Measurements from ENCODE around the gene CDK2. TPM values are rescaled to one million over a fixed set of nuclear protein-coding genes. Genes with fewer than 3 reads are reported as not detected.

Gene CDK2
- total and polyA plus RNA-seq, 3 experiments from 2014 or later = 8.2 to 125 (median 117) TPM

GRCh38 chr12:55932551-55932910 is 34.1 kb upstream of the CDK2 start:
- H3K4me3 Mint-ChIP-seq = peak overlapping the region; percentile 94 to 100 (median 98)
- Histone ChIP-seq H3K36me3 (ENCODE audit: insufficient read depth, low read length) (peaks cover 15% of the 10 kb centered on the region), H3K4me3 (ENCODE audit: low read length) (peak overlapping the region; percentile 98), H3K27ac (ENCODE audit: low read depth, low read length) (peak overlapping the region; percentile 75), H3K9me3 (ENCODE audit: low read length) (no peaks in the 10 kb centered on the region), H3K4me1 (ENCODE audit: insufficient read depth, low read length) (peaks cover 68% of the 10 kb centered on the region), H3K27me3 (ENCODE audit: insufficient read depth, low read length, poor library complexity, severe bottlenecking) (no peaks in the 10 kb centered on the region)
- ChIA-PET POLR2A (interaction anchor here (0.6 to 3.1 kb wide), 4 partner anchors 8 to 42 kb away, joined by 3 to 19 read pairs (median 4); partner anchors contain the start of gene RAB5B), CTCF (interaction anchor here (0.6 to 11.4 kb wide), 8 partner anchors 12 to 203 kb away, joined by 3 to 78 read pairs (median 4); partner anchors contain the start of genes DNAJC14, ORMDL2, RAB5B and SARNP)
- peaks cover 72 to 77% (median 76%) of the 10 kb centered on the region in 3 donors for H3K4me1 Mint-ChIP-seq
- peak overlapping the region; percentile 92 to 99 (median 97) for H3K27ac Mint-ChIP-seq
- H3K27me3 Mint-ChIP-seq = peaks cover 0 to 1% of the 10 kb centered on the region in 2 donors
- DNase-seq = peak in 4 of 5 donors; percentile 19 to 74 (median 58)
- H3K9me3 Mint-ChIP-seq = peaks cover 0 to 2% (median 0%) of the 10 kb centered on the region in 5 donors
- peaks cover 0 to 68% (median 12%) of the 10 kb centered on the region in 3 donors for H3K36me3 Mint-ChIP-seq

- H3K4me1 ChIP-seq (ENCODE audit: insufficient read depth, low read length) = peaks cover 76% of the 10 kb centered on the region
- Mint-ChIP-seq H3K4me1 (peaks cover 73 to 84% (median 77%) of the 10 kb centered on the region in 3 donors), H3K27ac (peak overlapping the region; percentile 92 to 99 (median 97)), H3K36me3 (peaks cover 0 to 72% (median 14%) of the 10 kb centered on the region in 3 donors), H3K4me3 (peak overlapping the region; percentile 94 to 100 (median 98)), H3K27me3 (peaks cover 0 to 1% of the 10 kb centered on the region in 2 donors), H3K9me3 (peaks cover 0 to 2% (median 0%) of the 10 kb centered on the region in 5 donors)
- peak overlapping the region; percentile 98 for H3K4me3 ChIP-seq (ENCODE audit: low read length)
- ChIA-PET POLR2A (interaction anchor here (0.6 to 1.4 kb wide), 6 partner anchors 11 to 190 kb away, joined by 3 to 4 read pairs (median 3); partner anchors contain the start of gene DNAJC14), CTCF (interaction anchor here (0.9 to 11.4 kb wide), 6 partner anchors 9 to 204 kb away, joined by 3 to 78 read pairs (median 4); partner anchors contain the start of genes DNAJC14, ORMDL2 and SARNP)
- no peaks in the 10 kb centered on the region for H3K9me3 ChIP-seq (ENCODE audit: low read length)
- DNase-seq = no peak
- peak overlapping the region; percentile 13 for H3K27ac ChIP-seq (ENCODE audit: low read depth, low read length)
- H3K27me3 ChIP-seq (ENCODE audit: insufficient read depth, low read length, poor library complexity, severe bottlenecking) = no peaks in the 10 kb centered on the region
- peaks cover 22% of the 10 kb centered on the region for H3K36me3 ChIP-seq (ENCODE audit: insufficient read depth, low read length)
Observed at GRCh38 chr12:55933169-55933798, 33.3 kb upstream of the CDK2 start.

GRCh38 chr12:55933799-55934742 is 32.6 kb upstream of the CDK2 start:
- H3K4me3 ChIP-seq (ENCODE audit: low read length) = peak overlapping the region; percentile 98
- peak overlapping the region; percentile 68 to 97 (median 92) for H3K27ac Mint-ChIP-seq
- H3K27me3 ChIP-seq (ENCODE audit: insufficient read depth, low read length, poor library complexity, severe bottlenecking) = no peaks in the 10 kb centered on the region
- peaks cover 0 to 2% (median 0%) of the 10 kb centered on the region in 5 donors for H3K9me3 Mint-ChIP-seq
- H3K4me1 ChIP-seq (ENCODE audit: insufficient read depth, low read length) = peaks cover 79% of the 10 kb centered on the region
- DNase-seq = no peak
- no peak overlapping the region for H3K27ac ChIP-seq (ENCODE audit: low read depth, low read length)
- ChIA-PET CTCF (interaction anchor here (0.9 to 11.4 kb wide), 8 partner anchors 6 to 204 kb away, joined by 3 to 96 read pairs (median 4); partner anchors contain the start of genes DGKA, DNAJC14, ORMDL2 and PYM1), POLR2A (interaction anchor here (0.6 to 1.4 kb wide), 5 partner anchors 10 to 190 kb away, joined by 3 to 6 read pairs (median 3); partner anchors contain the start of gene DNAJC14)
- H3K36me3 ChIP-seq (ENCODE audit: insufficient read depth, low read length) = peaks cover 26% of the 10 kb centered on the region
- H3K9me3 ChIP-seq (ENCODE audit: low read length) = no peaks in the 10 kb centered on the region
- H3K4me1 Mint-ChIP-seq = peaks cover 76 to 91% (median 84%) of the 10 kb centered on the region in 3 donors
- peaks cover 0 to 1% of the 10 kb centered on the region in 2 donors for H3K27me3 Mint-ChIP-seq
- peaks cover 0 to 80% (median 14%) of the 10 kb centered on the region in 3 donors for H3K36me3 Mint-ChIP-seq
- H3K4me3 Mint-ChIP-seq = peak overlapping the region; percentile 94 to 100 (median 98)

GRCh38 chr12:55934773-55935172 is 31.9 kb upstream of the CDK2 start:
- Mint-ChIP-seq H3K36me3 (peaks cover 0 to 85% (median 14%) of the 10 kb centered on the region in 3 donors), H3K4me3 (peak overlapping the region; percentile 89 to 100 (median 98)), H3K27ac (peak overlapping the region; percentile 72 to 97 (median 92)), H3K9me3 (peaks cover 0 to 2% (median 0%) of the 10 kb centered on the region in 5 donors), H3K4me1 (peaks cover 75 to 91% (median 84%) of the 10 kb centered on the region in 3 donors), H3K27me3 (peaks cover 0 to 1% of the 10 kb centered on the region in 2 donors)
- Histone ChIP-seq H3K36me3 (ENCODE audit: insufficient read depth, low read length) (peaks cover 26% of the 10 kb centered on the region), H3K27me3 (ENCODE audit: insufficient read depth, low read length, poor library complexity, severe bottlenecking) (no peaks in the 10 kb centered on the region), H3K9me3 (ENCODE audit: low read length) (no peaks in the 10 kb centered on the region), H3K4me1 (ENCODE audit: insufficient read depth, low read length) (peaks cover 79% of the 10 kb centered on the region), H3K4me3 (ENCODE audit: low read length) (peak overlapping the region; percentile 52), H3K27ac (ENCODE audit: low read depth, low read length) (no peak overlapping the region)
- POLR2A ChIA-PET = interaction anchor here (0.6 to 1.4 kb wide), 2 partner anchors 9 to 105 kb away, joined by 3 to 6 read pairs; partner anchors contain the start of gene DNAJC14
- CTCF ChIA-PET = interaction anchor here (1.3 to 11.4 kb wide), 4 partner anchors 7 to 196 kb away, joined by 3 to 96 read pairs (median 41); partner anchors contain the start of genes DGKA, PYM1 and RAB5B
- DNase-seq = no peak

GRCh38 chr12:55935738-55936151 is 30.9 kb upstream of the CDK2 start:
- H3K27me3 ChIP-seq (ENCODE audit: insufficient read depth, low read length, poor library complexity, severe bottlenecking) = no peaks in the 10 kb centered on the region
- ChIA-PET CTCF (interaction anchor here (1.1 to 11.4 kb wide), 6 partner anchors 8 to 197 kb away, joined by 3 to 96 read pairs (median 4); partner anchors contain the start of genes DGKA, PYM1 and RAB5B), POLR2A (interaction anchor here (0.6 to 1.4 kb wide), 4 partner anchors 8 to 117 kb away, joined by 3 to 8 read pairs (median 4); no protein-coding TSS in a partner anchor)
- peaks cover 0 to 90% (median 20%) of the 10 kb centered on the region in 3 donors for H3K36me3 Mint-ChIP-seq
- H3K4me3 Mint-ChIP-seq = peak overlapping the region; percentile 89 to 100 (median 98)
- peak in 1 of 5 donors; percentile 33 for DNase-seq
- H3K27ac ChIP-seq (ENCODE audit: low read depth, low read length) = no peak overlapping the region
- peaks cover 35% of the 10 kb centered on the region for H3K36me3 ChIP-seq (ENCODE audit: insufficient read depth, low read length)
- peak overlapping the region; percentile 52 for H3K4me3 ChIP-seq (ENCODE audit: low read length)
- peaks cover 81% of the 10 kb centered on the region for H3K4me1 ChIP-seq (ENCODE audit: insufficient read depth, low read length)
- peaks cover 0 to 2% (median 0%) of the 10 kb centered on the region in 5 donors for H3K9me3 Mint-ChIP-seq
- no peaks in the 10 kb centered on the region for H3K9me3 ChIP-seq (ENCODE audit: low read length)
- H3K27ac Mint-ChIP-seq = peak overlapping the region; percentile 79 to 97 (median 95)
- peaks cover 0 to 1% of the 10 kb centered on the region in 2 donors for H3K27me3 Mint-ChIP-seq
- peaks cover 77 to 91% (median 85%) of the 10 kb centered on the region in 3 donors for H3K4me1 Mint-ChIP-seq

GRCh38 chr12:55937981-55938380 is 28.6 kb upstream of the CDK2 start:
- H3K27me3 Mint-ChIP-seq = no peaks in the 10 kb centered on the region
- peaks cover 93% of the 10 kb centered on the region for H3K4me1 ChIP-seq (ENCODE audit: insufficient read depth, low read length)
- H3K27me3 ChIP-seq (ENCODE audit: insufficient read depth, low read length, poor library complexity, severe bottlenecking) = no peaks in the 10 kb centered on the region
- no peaks in the 10 kb centered on the region for H3K9me3 Mint-ChIP-seq
- ChIA-PET POLR2A (no interaction called here), CTCF (interaction anchor here (3.8 to 11.4 kb wide), 3 partner anchors 10 to 199 kb away, joined by 18 to 96 read pairs (median 78); partner anchors contain the start of genes DGKA, DNAJC14 and PYM1)
- no peaks in the 10 kb centered on the region for H3K9me3 ChIP-seq (ENCODE audit: low read length)
- no peak overlapping the region for H3K27ac ChIP-seq (ENCODE audit: low read depth, low read length)
- H3K36me3 ChIP-seq (ENCODE audit: insufficient read depth, low read length) = peaks cover 57% of the 10 kb centered on the region
- peak overlapping the region in 1 of 7 donors; percentile 4 for H3K4me3 Mint-ChIP-seq
- no peak for DNase-seq
- H3K27ac Mint-ChIP-seq = peak overlapping the region; percentile 54 to 97 (median 92)
- no peak overlapping the region for H3K4me3 ChIP-seq (ENCODE audit: low read length)
- peaks cover 77 to 91% (median 90%) of the 10 kb centered on the region in 3 donors for H3K4me1 Mint-ChIP-seq
- peaks cover 4 to 95% (median 24%) of the 10 kb centered on the region in 3 donors for H3K36me3 Mint-ChIP-seq
